OCI-LY3 (cell line): ENCODE measurements around the gene PSG6.
A peak's percentile ranks its signal among the peaks of the same experiment; 100 is the strongest.
"Not testable (repeated sequence)": the region's sequence is repeated elsewhere in the genome, so short reads cannot be mapped to it uniquely, and the experiment has no call there.

Experiments
- H2AFZ ChIP-seq: fragments of 200-600, 300-600 bp; shearing (Covaris generic); 2 replicates; pipeline ENCODE4 v1.6.0; 2014; ENCODE audit warnings: antibody characterized with exemption, low read depth, low read length
- H3K27ac ChIP-seq: fragments of 200-600, 300-600 bp; sonication (generic); 2 replicates; pipeline ENCODE4 v1.5.1; 2014; ENCODE audit warnings: mild to moderate bottlenecking, low read length, moderate library complexity, mixed read lengths
- H3K27me3 ChIP-seq: fragments of 200-600, 300-600 bp; sonication (generic); 2 replicates; pipeline ENCODE4 v1.6.1; 2014; ENCODE audit warnings: low read depth, low read length, mixed read lengths
- H3K36me3 ChIP-seq: fragments of 200-600, 300-600 bp; sonication (generic); replicated peaks from 2 replicates; pipeline ENCODE3; 2014; ENCODE audit warnings: low read depth, low read length, mixed read lengths
- H3K4me1 ChIP-seq: fragments of 300-600, 200-600 bp; sonication (generic); 2 replicates; pipeline ENCODE4 v1.6.1; 2014; ENCODE audit warnings: low read length, mixed read lengths
- H3K4me2 ChIP-seq: fragments of 200-600, 300-600 bp; sonication (generic); 2 replicates; pipeline ENCODE4 v1.6.1; 2014; ENCODE audit warnings: low read length, mixed read lengths
- H3K4me3 ChIP-seq: fragments of 300-600, 200-600 bp; sonication (generic); 2 replicates; pipeline ENCODE4 v1.5.1; 2014; ENCODE audit warnings: antibody characterized with exemption, mild to moderate bottlenecking, low read length, moderate library complexity
- H3K79me2 ChIP-seq: fragments of 300-600, 200-600 bp; shearing (Covaris generic); 2 replicates; pipeline ENCODE4 v1.6.1; 2014; ENCODE audit warnings: mild to moderate bottlenecking, low read length, mixed read lengths
- H3K9ac ChIP-seq: fragments of 300-600, 200-600 bp; shearing (Covaris generic); 2 replicates; pipeline ENCODE4 v1.6.0; 2014; ENCODE audit warnings: mild to moderate bottlenecking, low read length, moderate library complexity
- H3K9me3 ChIP-seq: fragments of 200-600, 300-600 bp; shearing (Covaris generic); 2 replicates; pipeline ENCODE4 v1.6.1; 2014; ENCODE audit warnings: low read length, mixed read lengths; ENCODE audit not compliant: insufficient read depth
- H4K20me1 ChIP-seq: fragments of 200-600, 300-600 bp; sonication (generic); 2 replicates; pipeline ENCODE4 v1.6.1; 2016; ENCODE audit warnings: low read length, mixed read lengths; ENCODE audit not compliant: insufficient read depth
- CTCF ChIP-seq: fragments of 200-600, 300-600 bp; sonication (generic); IDR thresholded peaks from 2 replicates; pipeline ENCODE4 v1.5.1; 2014; ENCODE audit warnings: antibody characterized with exemption, low read length, low read depth
- EZH2phosphoT487 ChIP-seq: fragments of 200-600 bp; shearing (Covaris generic); IDR thresholded peaks from 2 replicates; pipeline ENCODE4 v1.6.1; 2018; ENCODE audit warnings: antibody characterized with exemption, mixed run types, low read depth

PSG6 gene

GRCh38 chr19:42872608-42873007, 45.1 kb downstream of the PSG6 start:
- H2AFZ ChIP-seq: no peak overlapping the region
- no peaks in the 10 kb centered on the region for H3K4me1 ChIP-seq
- no peaks in the 10 kb centered on the region for H4K20me1 ChIP-seq
- H3K27ac ChIP-seq: no peak overlapping the region
- 0 out of 2 replicates have a peak, but pooled peaks cover 2% of the 10 kb centered on the region for H3K27me3 ChIP-seq
- no peak overlapping the region for H3K9ac ChIP-seq
- H3K4me3 ChIP-seq: no peak overlapping the region
- no peaks in the 10 kb centered on the region for H3K79me2 ChIP-seq
- H3K36me3 ChIP-seq: no peaks in the 10 kb centered on the region
- H3K9me3 ChIP-seq: no peaks in the 10 kb centered on the region
- TF ChIP-seq CTCF: no peak
- TF ChIP-seq EZH2phosphoT487: no peak
- no peak overlapping the region for H3K4me2 ChIP-seq

- H3K27ac ChIP-seq: no peak overlapping the region
- no peaks in the 10 kb centered on the region for H4K20me1 ChIP-seq
- H3K79me2 ChIP-seq: no peaks in the 10 kb centered on the region
- H3K27me3 ChIP-seq: no peaks in the 10 kb centered on the region
- no peaks in the 10 kb centered on the region for H3K9me3 ChIP-seq
- H3K4me1 ChIP-seq: no peaks in the 10 kb centered on the region
- H3K4me3 ChIP-seq: no peak overlapping the region
- H3K9ac ChIP-seq: no peak overlapping the region
- H3K36me3 ChIP-seq: no peaks in the 10 kb centered on the region
- peak; percentile 11; the same call in 1 of the 2 replicates for TF ChIP-seq CTCF
- TF ChIP-seq EZH2phosphoT487: no peak
- H3K4me2 ChIP-seq: no peak overlapping the region
- no peak overlapping the region for H2AFZ ChIP-seq
Measured at GRCh38 chr19:42857544-42857867, 60.2 kb downstream of the PSG6 start.

GRCh38 chr19:42856866-42857543, 60.7 kb downstream of the PSG6 start:
- not testable (repeated sequence) for H3K9ac ChIP-seq, H2AFZ ChIP-seq, H3K4me2 ChIP-seq, H3K4me1 ChIP-seq, H3K27ac ChIP-seq, H3K79me2 ChIP-seq, H3K4me3 ChIP-seq, H3K9me3 ChIP-seq, H3K36me3 ChIP-seq, H3K27me3 ChIP-seq, H4K20me1 ChIP-seq
- TF ChIP-seq CTCF: peak; percentile 60

- not testable (repeated sequence) for H3K4me2 ChIP-seq, H3K4me3 ChIP-seq, H3K9me3 ChIP-seq, H3K27me3 ChIP-seq, H2AFZ ChIP-seq, H3K4me1 ChIP-seq, H4K20me1 ChIP-seq, H3K36me3 ChIP-seq, H3K9ac ChIP-seq, H3K79me2 ChIP-seq, H3K27ac ChIP-seq
Measured at GRCh38 chr19:42854745-42855144, 62.9 kb downstream of the PSG6 start.

GRCh38 chr19:42853231-42853630, 64.5 kb downstream of the PSG6 start:
- not testable (repeated sequence) for H2AFZ ChIP-seq, H3K4me1 ChIP-seq, H3K4me3 ChIP-seq, H3K4me2 ChIP-seq, H3K9me3 ChIP-seq, H3K9ac ChIP-seq, H3K27ac ChIP-seq, H4K20me1 ChIP-seq, H3K27me3 ChIP-seq, H3K79me2 ChIP-seq, H3K36me3 ChIP-seq

- H3K79me2 ChIP-seq, H3K4me3 ChIP-seq, H4K20me1 ChIP-seq, H3K36me3 ChIP-seq, H3K27ac ChIP-seq, H3K9me3 ChIP-seq, H3K4me2 ChIP-seq, H3K9ac ChIP-seq, H2AFZ ChIP-seq, H3K4me1 ChIP-seq, H3K27me3 ChIP-seq: not testable (repeated sequence)
Measured at GRCh38 chr19:42852821-42853220, 64.9 kb downstream of the PSG6 start.
